ENCODE data around the gene LAMTOR4. TPM values are rescaled to one million over a fixed set of nuclear protein-coding genes. Genes with fewer than 3 reads are reported as not detected.

LAMTOR4 gene
- total and polyA plus RNA-seq, 4 donors = 63.4 to 288 (median 187) TPM

- DNase-seq (no peak), ATAC-seq (ENCODE audit: insufficient read depth, low FRiP score) (no peak)
- peaks cover 0 to 7% (median 0%) of the 10 kb centered on the region in 5 donors for H3K4me1 ChIP-seq (ENCODE audit: control insufficient read depth in 5 of 5, insufficient read depth in 5 of 5, low read length in 5 of 5)
- H3K4me3 ChIP-seq = no peak overlapping the region
- TF ChIP-seq CTCF (IDR thresholded peaks at IDR 0.05; ENCODE audit: control extremely low read depth, extremely low read depth) = no peak
- no peak overlapping the region for H3K27ac ChIP-seq (ENCODE audit: low read depth in 1 of 2, low read length in 1 of 2)
- H3K27me3 ChIP-seq (ENCODE audit: control insufficient read depth in 3 of 3, insufficient read depth in 3 of 3, low read length in 2 of 3) = no peaks in the 10 kb centered on the region
- WGBS, 2 donors = 90 to 93% methylated on average over 11 of the region's 11 CpGs
- no peak overlapping the region for H3K9ac ChIP-seq (ENCODE audit: insufficient read depth in 1 of 2, low read length in 2 of 2)
- no peaks in the 10 kb centered on the region for H3K9me3 ChIP-seq (ENCODE audit: control insufficient read depth in 4 of 4, insufficient read depth in 3 of 4, low read length in 3 of 4)
- no peaks in the 10 kb centered on the region for H3K36me3 ChIP-seq (ENCODE audit: control insufficient read depth in 4 of 4, insufficient read depth in 4 of 4, low read length in 4 of 4)
These were observed 25.2 kb downstream of the LAMTOR4 start for GRCh38 chr7:100173806-100174495.

- H3K9me3 ChIP-seq (ENCODE audit: control insufficient read depth in 4 of 4, insufficient read depth in 3 of 4, low read length in 3 of 4) = no peaks in the 10 kb centered on the region
- no peaks in the 10 kb centered on the region for H3K36me3 ChIP-seq (ENCODE audit: control insufficient read depth in 4 of 4, insufficient read depth in 4 of 4, low read length in 4 of 4)
- peaks cover 0 to 7% (median 0%) of the 10 kb centered on the region in 5 donors for H3K4me1 ChIP-seq (ENCODE audit: control insufficient read depth in 5 of 5, insufficient read depth in 5 of 5, low read length in 5 of 5)
- 91 to 93% methylated on average over 5 of the region's 5 CpGs for WGBS, 2 donors
- ATAC-seq (ENCODE audit: insufficient read depth, low FRiP score) = no peak
- H3K27me3 ChIP-seq (ENCODE audit: control insufficient read depth in 3 of 3, insufficient read depth in 3 of 3, low read length in 2 of 3) = no peaks in the 10 kb centered on the region
- DNase-seq = no peak
- TF ChIP-seq CTCF (IDR thresholded peaks at IDR 0.05; ENCODE audit: control extremely low read depth, extremely low read depth) = no peak
- H3K27ac ChIP-seq (ENCODE audit: low read depth in 1 of 2, low read length in 1 of 2) = no peak overlapping the region
- no peak overlapping the region for H3K4me3 ChIP-seq
- no peak overlapping the region for H3K9ac ChIP-seq (ENCODE audit: insufficient read depth in 1 of 2, low read length in 2 of 2)
These were observed 25.9 kb downstream of the LAMTOR4 start for GRCh38 chr7:100174582-100174981.

DNA sequence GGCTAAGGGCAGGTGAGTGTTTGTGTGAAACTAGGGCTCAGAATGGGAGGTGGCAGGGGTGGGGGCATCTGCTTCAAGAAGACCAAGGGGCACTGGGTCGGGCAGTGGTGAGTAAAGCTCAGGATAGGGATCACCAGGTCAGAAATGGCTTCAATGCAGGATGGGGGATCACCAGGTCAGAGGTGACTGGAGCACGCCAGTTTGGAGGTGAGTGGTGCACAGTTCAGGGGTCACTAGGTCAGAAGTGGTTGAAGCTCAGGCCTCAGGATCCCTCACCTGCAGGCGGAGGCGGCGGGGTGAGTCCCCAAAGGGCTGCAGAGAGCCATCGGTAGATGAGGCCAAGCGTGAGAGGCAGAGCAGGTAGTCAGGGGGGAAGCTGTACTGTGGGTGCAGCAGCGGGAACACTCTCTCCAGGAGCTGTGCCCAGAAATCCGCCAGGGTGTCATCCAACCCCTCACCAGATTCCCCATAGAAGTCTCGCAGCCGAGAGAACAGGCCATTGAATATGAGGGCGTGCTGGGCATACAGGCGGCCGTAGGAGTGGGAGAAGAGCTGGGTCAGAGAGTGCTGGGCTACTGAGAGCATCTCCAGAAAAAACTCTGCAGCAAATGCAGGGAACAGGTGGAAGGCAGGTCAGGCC is 26.7 kb downstream of the LAMTOR4 start:
- ATAC-seq (ENCODE audit: insufficient read depth, low FRiP score) (no peak), DNase-seq (peak in 1 of 3 donors; percentile 8)
- Histone ChIP-seq H3K4me3 (no peak overlapping the region), H3K9me3 (ENCODE audit: control insufficient read depth in 4 of 4, insufficient read depth in 3 of 4, low read length in 3 of 4) (no peaks in the 10 kb centered on the region), H3K27me3 (ENCODE audit: control insufficient read depth in 3 of 3, insufficient read depth in 3 of 3, low read length in 2 of 3) (no peaks in the 10 kb centered on the region), H3K4me1 (ENCODE audit: control insufficient read depth in 5 of 5, insufficient read depth in 5 of 5, low read length in 5 of 5) (peaks cover 0 to 7% (median 0%) of the 10 kb centered on the region in 5 donors), H3K9ac (ENCODE audit: insufficient read depth in 1 of 2, low read length in 2 of 2) (no peak overlapping the region), H3K36me3 (ENCODE audit: control insufficient read depth in 4 of 4, insufficient read depth in 4 of 4, low read length in 4 of 4) (no peaks in the 10 kb centered on the region), H3K27ac (ENCODE audit: low read depth in 1 of 2, low read length in 1 of 2) (no peak overlapping the region)
- TF ChIP-seq CTCF (IDR thresholded peaks at IDR 0.05; ENCODE audit: control extremely low read depth, extremely low read depth) = no peak
- WGBS, 2 donors = 96 to 97% methylated on average over 14 of the region's 14 CpGs
